ENCODE data around the gene TMPRSS9.
A peak's percentile ranks its signal among the peaks of the same experiment; 100 is the strongest.

The TMPRSS9 gene

DNA sequence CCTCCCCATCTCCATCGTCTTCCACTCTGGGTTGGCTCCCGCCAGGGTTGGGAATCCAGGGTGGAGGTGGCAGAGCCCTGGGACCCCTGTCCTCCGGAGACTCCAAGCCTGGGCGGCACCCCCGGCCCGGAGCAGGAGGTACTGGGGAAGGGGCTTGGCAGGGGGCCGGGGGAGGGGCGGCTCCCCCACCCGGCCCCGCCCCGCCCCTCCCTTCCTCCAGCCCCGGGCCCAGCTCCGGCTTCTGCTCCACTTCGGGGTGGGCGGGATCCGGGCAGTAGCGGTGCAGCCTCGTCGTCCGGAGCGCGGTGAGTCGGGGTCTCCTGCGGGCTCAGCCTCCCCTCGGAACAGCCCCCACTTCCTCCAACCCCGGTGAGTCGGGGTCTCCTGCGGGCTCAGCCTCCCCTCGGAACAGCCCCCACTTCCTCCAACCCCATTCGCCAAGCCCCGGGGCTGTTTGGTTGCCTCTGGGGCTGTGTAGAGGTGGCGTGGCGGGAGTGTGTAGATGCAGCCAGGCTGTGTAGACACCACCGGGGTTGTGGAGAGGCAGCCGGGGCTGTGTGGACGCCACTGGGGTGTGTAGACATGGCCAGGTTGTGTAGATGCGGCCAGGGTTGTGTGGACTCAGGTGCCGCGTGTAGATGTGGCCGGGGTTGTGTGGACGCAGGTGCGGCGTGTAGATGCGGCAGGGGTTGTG is at the start of gene TMPRSS9:
TMPRSS9 (plus strand) TSS at position 274 of the 694 bp plus-strand sequence. CDS start 29,521 bp downstream, outside the sequence.
- DNase-seq = no peak

DNA sequence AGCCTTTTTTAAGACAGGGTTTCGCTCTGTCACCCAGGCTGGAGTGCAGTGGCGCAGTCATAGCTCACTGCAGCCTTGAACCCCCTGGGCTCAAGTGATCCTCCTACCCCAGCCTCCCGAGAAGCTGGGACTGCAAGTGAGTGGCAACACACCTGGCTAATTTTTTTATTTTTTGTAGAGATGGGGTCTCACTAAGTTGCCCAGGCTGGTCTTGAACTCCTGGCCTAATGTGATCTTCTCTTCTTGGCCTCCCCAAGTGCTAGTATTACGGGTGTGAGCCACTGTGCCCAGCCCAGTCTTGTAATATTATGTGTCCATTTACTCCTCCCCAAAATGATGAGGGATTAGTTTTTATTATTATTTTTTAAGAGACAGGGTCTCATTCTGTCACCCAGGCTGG is 49.0 kb upstream of the TMPRSS9 start:
- no peak for DNase-seq

DNA sequence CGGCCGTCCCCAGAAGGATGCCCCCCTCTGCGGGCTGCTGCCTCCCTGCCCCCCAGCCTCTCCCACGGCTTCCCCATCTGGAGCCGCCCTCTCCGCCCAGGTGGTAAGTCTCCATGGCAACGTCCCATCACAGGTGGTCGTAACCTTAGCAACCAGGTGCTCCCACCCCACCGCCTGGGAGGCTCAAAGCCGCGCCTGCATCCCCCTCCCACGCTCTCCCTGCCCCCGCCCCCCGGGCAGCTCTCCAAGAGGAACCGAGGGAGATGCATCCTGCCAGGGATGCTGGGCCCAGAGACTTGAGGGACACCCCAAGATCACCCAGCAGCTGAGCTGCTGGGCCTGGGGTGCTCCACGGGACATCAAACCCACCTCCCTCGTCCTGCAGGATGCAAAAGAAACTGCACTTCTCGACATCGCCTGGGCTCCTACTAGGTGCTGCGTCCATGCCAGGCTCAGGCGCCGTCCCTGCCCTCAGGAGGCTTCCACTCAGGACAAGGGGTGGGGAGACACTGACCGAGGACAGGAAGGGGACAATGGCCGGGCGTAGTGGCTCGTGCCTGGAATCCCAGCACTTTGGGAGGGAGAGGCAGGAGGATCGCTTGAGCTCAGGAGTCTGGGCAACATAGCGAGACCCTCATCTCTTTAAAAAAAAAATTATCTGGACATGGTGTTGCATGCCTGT is 47.1 kb upstream of the TMPRSS9 start:
- peak; percentile 79 for DNase-seq

GRCh38 chr19:2315121-2315817 is 44.8 kb upstream of the TMPRSS9 start:
- DNase-seq = no peak

GRCh38 chr19:2315818-2316353 is 44.2 kb upstream of the TMPRSS9 start:
- DNase-seq = no peak

DNA sequence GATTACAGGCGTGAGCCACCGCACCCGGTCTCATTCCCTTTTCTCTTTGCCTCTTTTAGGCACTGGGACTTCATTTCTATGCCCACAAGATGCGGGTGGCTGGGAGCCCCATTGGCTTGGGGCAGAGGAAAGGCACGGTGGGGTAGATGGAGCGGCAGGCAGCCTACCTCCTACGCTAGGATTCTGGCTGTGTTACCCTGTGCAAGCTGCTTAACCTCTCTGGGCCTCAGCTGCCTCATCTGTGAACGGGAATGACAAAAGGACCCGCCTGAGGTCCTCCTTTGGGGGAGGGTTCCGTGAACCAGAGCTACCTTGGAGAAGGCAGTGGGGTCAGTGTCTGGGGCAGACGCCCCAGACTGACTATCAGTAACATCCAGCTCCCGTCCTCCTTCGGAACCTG is 42.8 kb upstream of the TMPRSS9 start:
- no peak for DNase-seq

- DNase-seq = no peak
These were observed 42.3 kb upstream of the TMPRSS9 start for GRCh38 chr19:2317756-2318155.

DNA sequence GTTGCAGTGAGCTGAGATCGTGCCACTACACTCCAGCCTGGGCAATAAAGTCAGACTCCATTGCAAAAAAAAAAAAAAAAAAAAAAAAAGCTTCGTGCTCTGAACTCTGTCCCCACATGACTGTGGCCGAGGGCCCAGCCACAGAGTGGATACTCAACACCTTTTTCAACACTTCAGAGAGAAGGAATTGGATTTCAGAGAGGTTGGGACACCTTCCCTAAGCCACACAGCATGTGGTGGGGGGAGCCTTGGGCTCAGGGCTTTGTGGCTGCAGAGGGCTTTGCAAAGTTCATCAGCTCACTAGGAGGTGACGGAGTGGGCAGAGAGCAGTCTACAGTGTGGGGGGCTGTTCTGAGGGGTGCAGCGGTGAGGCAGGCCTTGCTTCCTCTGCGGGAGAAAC is 41.1 kb upstream of the TMPRSS9 start:
- DNase-seq = no peak

DNA sequence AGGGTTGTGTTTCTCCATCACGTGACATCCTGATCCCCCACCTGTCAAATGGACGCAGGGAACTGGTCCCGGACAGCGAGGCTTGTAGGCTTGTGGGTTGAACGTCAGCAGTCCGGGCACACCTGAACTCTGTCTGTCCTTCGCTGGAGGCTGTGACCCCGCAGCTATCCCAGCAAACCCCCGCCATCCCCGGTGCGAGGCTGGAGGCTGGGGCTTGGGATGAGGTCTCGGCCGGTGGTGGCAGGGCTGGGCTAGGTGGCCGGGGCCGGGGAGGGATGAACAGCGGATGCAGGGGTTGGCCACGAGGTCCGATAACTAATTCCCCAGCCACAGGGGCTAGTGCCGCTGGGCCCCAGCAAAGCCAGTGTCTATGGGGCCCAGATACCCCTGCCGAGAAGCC is 40.5 kb upstream of the TMPRSS9 start:
- no peak for DNase-seq

- DNase-seq = no peak
These were observed 40.0 kb upstream of the TMPRSS9 start for GRCh38 chr19:2320049-2320448.

GRCh38 chr19:2320939-2321338 is 39.1 kb upstream of the TMPRSS9 start:
- no peak for DNase-seq

- DNase-seq = no peak
These were observed 38.3 kb upstream of the TMPRSS9 start for GRCh38 chr19:2321565-2322283.

DNA sequence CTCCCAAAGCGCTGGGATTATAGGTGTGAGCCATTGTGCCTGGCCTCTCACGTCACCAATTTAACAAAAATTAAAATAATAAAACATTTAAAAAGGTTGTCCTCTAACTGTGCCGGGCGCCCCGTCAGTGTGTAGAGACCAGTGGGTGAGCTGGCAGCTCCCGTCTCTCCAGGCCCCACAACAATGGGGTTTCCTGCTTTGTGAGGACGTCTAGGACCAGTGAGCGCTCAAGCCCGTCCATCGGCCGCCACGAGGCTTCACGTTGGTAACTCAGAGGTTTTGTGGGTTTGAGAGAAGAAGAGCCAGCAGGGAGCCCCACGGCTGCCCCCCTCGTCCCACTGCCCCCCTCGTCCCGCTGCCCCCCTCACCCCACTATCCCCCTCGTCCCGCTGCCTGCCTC is 36.4 kb upstream of the TMPRSS9 start:
- no peak for DNase-seq

- DNase-seq = no peak
These were observed 35.7 kb upstream of the TMPRSS9 start for GRCh38 chr19:2324220-2324948.

GRCh38 chr19:2325281-2326046 is 34.6 kb upstream of the TMPRSS9 start:
- no peak for DNase-seq

DNA sequence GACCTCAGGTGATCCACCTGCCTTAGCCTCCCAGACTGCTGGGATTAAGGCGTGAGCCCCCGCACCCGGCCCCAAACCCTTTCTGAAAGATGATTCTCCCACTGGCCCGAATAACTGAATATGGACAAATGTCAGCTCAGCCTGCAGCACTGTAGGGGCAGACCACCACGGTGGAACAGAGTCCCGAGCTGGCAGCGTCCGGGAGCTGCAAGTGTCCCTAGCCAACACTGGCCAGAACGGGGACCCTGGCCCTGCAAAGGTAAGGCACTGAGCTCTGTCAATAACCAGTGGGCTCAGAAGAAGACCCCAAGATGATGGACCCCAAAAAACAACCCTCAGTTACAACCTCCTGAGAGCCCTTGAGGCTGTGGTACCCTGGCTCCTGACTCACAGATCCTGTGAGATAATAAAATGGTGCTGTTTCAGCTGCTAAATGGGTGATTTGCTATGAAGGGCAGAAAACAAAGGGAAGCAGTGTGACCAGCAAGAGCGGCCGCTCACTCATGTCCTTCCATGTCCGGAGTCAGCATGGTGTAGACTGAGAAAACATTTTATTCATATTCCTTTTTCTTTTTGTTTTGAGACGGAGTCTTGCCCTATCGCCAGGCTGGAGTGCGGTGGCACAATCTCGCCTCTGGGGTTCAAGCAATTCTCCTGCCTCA is 33.2 kb upstream of the TMPRSS9 start:
- DNase-seq = no peak

DNA sequence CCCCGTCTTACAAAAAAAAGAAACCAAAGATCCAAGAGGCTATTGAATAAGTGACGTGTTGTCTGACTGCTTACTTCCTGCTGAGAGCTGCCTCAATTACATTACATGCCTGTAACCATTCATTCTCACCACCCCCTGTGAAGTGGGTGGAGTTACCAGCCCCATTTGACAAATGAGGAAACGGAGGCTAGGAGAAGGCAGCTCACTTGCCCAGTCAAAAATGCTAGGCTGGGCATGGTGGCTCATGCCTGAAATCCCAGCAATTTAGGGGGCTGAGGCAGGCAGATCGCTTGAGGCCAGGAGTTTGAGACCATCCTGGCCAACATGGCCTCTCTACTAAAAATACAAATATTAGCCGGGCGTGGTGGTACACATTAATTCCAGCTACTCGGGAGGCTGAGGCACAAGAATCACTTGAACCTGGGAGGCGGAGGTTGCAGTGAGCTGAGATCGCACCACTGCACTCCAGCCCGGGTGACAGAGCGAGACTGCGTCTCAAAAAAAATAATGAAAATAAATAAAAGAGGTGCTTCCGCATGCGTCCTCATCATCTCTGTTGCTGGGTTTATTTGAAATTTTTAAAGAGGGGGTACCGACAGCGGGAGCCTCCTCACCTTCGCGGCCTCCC is 32.2 kb upstream of the TMPRSS9 start:
- peak; percentile 58 for DNase-seq

DNA sequence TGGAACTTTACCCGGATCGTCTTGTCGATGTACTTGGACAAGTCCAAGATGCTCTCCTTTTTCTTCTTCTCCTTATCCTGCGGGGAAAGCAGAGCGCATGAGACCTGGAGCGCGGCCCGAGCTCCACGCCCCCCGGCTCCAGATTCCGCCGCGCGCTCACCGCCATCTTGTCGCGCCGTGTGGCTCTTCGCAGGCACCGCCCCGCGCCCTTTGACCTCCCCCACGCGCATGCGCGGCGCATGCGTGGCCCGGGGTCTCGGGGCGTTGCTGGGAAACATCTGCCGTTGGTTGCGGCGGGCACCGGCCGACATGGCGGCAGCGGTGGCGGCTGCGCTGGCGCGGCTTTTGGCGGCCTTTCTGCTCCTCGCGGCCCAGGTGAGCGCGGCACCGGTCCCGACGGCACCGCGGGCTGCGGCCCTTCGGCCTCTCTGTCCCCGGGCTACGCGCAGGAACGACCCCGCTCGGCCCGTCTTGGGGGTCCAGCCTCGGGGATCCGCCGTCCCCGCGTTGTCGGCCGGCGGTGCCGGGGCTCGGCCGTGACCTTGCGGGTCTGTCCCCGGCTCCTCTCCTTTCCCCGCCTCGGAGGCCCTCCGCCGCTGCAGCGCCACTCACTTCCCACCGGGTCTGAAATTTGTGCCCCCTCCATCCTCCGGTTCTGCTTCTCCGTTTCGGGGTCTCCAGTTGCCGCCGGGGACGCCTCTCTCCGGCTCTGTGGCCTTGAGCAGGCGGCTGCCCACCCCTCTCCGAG is 31.5 kb upstream of the TMPRSS9 start, which contains the start of the genes LSM7 and SPPL2B:
LSM7 (minus strand) TSS at position 186 of the 748 bp plus-strand sequence; CDS start at position 166, 20 bp downstream.
SPPL2B (plus strand) TSS at position 284 of the 748 bp plus-strand sequence; CDS start at position 310, 26 bp downstream.
- DNase-seq = peak; percentile 90

- DNase-seq = no peak
These were observed 31.0 kb upstream of the TMPRSS9 start for GRCh38 chr19:2329149-2329478.

GRCh38 chr19:2329501-2329916 is 30.6 kb upstream of the TMPRSS9 start:
- no peak for DNase-seq
